Subcutaneous abdominal adipose tissue (tissue), 5 donors: ENCODE results near the gene OXCT1.

ENCODE experiments used
- H3K27ac ChIP-seq: one replicate; pipeline ENCODE4 v1.7.0; 2013; ENCODE audit warnings: low read depth, mild to moderate bottlenecking, inconsistent platforms, low read length, moderate library complexity
- H3K27me3 ChIP-seq, 5 donors: one replicate each; pipeline ENCODE4 v1.7.0; 2013; ENCODE audit warnings: low read length in 5 of 5, inconsistent platforms in 1 of 5; ENCODE audit not compliant: control insufficient read depth in 5 of 5, insufficient read depth in 4 of 5
- H3K36me3 ChIP-seq, 5 donors: one replicate each; pipeline ENCODE4 v1.7.0; 2013; ENCODE audit warnings: low read length in 5 of 5; ENCODE audit not compliant: control insufficient read depth in 5 of 5, insufficient read depth in 5 of 5
- H3K4me1 ChIP-seq, 5 donors: one replicate each; pipeline ENCODE4 v1.7.0; 2013; ENCODE audit warnings: low read length in 5 of 5, mild to moderate bottlenecking in 3 of 5, moderate library complexity in 1 of 5; ENCODE audit not compliant: control insufficient read depth in 5 of 5, insufficient read depth in 5 of 5
- H3K4me3 ChIP-seq, 5 donors: one replicate each; pipeline ENCODE4 v1.7.0; 2013; ENCODE audit warnings: low read length in 5 of 5, low read depth in 1 of 5
- H3K9ac ChIP-seq, 5 donors: one replicate each; pipeline ENCODE4 v1.7.0; 2013; ENCODE audit warnings: low read length in 5 of 5, mild to moderate bottlenecking in 4 of 5, moderate library complexity in 3 of 5
- H3K9me3 ChIP-seq, 5 donors: one replicate each; pipeline ENCODE4 v1.7.0; 2013; ENCODE audit warnings: low read length in 5 of 5; ENCODE audit not compliant: control insufficient read depth in 5 of 5
- donor health status: healthy.
- donor health status: healthy.
- donor health status: healthy.
- donor health status: healthy.
- donor health status: healthy.

OXCT1 gene

GRCh38 chr5:41835645-41836044 is 34.6 kb downstream of the OXCT1 start:
- Histone ChIP-seq H3K27me3 (no peaks in the 10 kb centered on the region), H3K36me3 (peaks cover 14 to 25% (median 19%) of the 10 kb centered on the region in 5 donors), H3K27ac (no peak overlapping the region), H3K4me1 (no peaks in the 10 kb centered on the region), H3K9me3 (no peaks in the 10 kb centered on the region), H3K4me3 (no peak overlapping the region), H3K9ac (no peak overlapping the region)

GRCh38 chr5:41834506-41834905 is 35.7 kb downstream of the OXCT1 start:
- Histone ChIP-seq H3K9ac (no peak overlapping the region), H3K27me3 (no peaks in the 10 kb centered on the region), H3K9me3 (no peaks in the 10 kb centered on the region), H3K4me1 (no peaks in the 10 kb centered on the region), H3K36me3 (peaks cover 15 to 23% (median 19%) of the 10 kb centered on the region in 5 donors), H3K4me3 (no peak overlapping the region), H3K27ac (no peak overlapping the region)

GRCh38 chr5:41832430-41832829 is 37.8 kb downstream of the OXCT1 start:
- Histone ChIP-seq H3K4me3 (no peak overlapping the region), H3K9ac (no peak overlapping the region), H3K9me3 (no peaks in the 10 kb centered on the region), H3K27ac (no peak overlapping the region), H3K27me3 (no peaks in the 10 kb centered on the region), H3K36me3 (peaks cover 7 to 16% (median 15%) of the 10 kb centered on the region in 5 donors), H3K4me1 (no peaks in the 10 kb centered on the region)

GRCh38 chr5:41831155-41831554 is 39.1 kb downstream of the OXCT1 start:
- Histone ChIP-seq H3K27ac (no peak overlapping the region), H3K9me3 (no peaks in the 10 kb centered on the region), H3K36me3 (peaks cover 11 to 19% (median 15%) of the 10 kb centered on the region in 5 donors), H3K9ac (no peak overlapping the region), H3K4me3 (no peak overlapping the region), H3K27me3 (no peaks in the 10 kb centered on the region), H3K4me1 (no peaks in the 10 kb centered on the region)

- Histone ChIP-seq H3K9me3 (no peaks in the 10 kb centered on the region), H3K27ac (no peak overlapping the region), H3K36me3 (peaks cover 9 to 17% (median 12%) of the 10 kb centered on the region in 5 donors), H3K4me1 (no peaks in the 10 kb centered on the region), H3K4me3 (no peak overlapping the region), H3K27me3 (no peaks in the 10 kb centered on the region), H3K9ac (no peak overlapping the region)
Measured at GRCh38 chr5:41827792-41828191, 42.4 kb downstream of the OXCT1 start.

- H3K4me3 ChIP-seq = no peak overlapping the region
Measured at GRCh38 chr5:41822036-41822435, 48.2 kb downstream of the OXCT1 start.

GRCh38 chr5:41821051-41821450 is 49.2 kb downstream of the OXCT1 start:
- Histone ChIP-seq H3K4me3 (no peak overlapping the region), H3K9me3 (no peaks in the 10 kb centered on the region), H3K36me3 (peaks cover 0 to 2% (median 0%) of the 10 kb centered on the region in 5 donors), H3K27ac (no peak overlapping the region), H3K4me1 (peaks cover 0 to 3% (median 0%) of the 10 kb centered on the region in 5 donors), H3K27me3 (no peaks in the 10 kb centered on the region), H3K9ac (no peak overlapping the region)

More at GRCh38 chr5:41822036-41822435, 48.2 kb downstream of the OXCT1 start:
- Histone ChIP-seq H3K9ac (no peak overlapping the region), H3K9me3 (no peaks in the 10 kb centered on the region), H3K4me1 (peaks cover 0 to 3% (median 0%) of the 10 kb centered on the region in 5 donors), H3K36me3 (peaks cover 0 to 6% (median 0%) of the 10 kb centered on the region in 5 donors), H3K27me3 (no peaks in the 10 kb centered on the region), H3K27ac (no peak overlapping the region)

- Histone ChIP-seq H3K27ac (no peak overlapping the region), H3K36me3 (no peaks in the 10 kb centered on the region), H3K9ac (no peak overlapping the region), H3K4me1 (peaks cover 0 to 3% (median 0%) of the 10 kb centered on the region in 5 donors), H3K9me3 (no peaks in the 10 kb centered on the region), H3K4me3 (no peak overlapping the region), H3K27me3 (no peaks in the 10 kb centered on the region)
Measured at GRCh38 chr5:41820150-41820549, 50.1 kb downstream of the OXCT1 start.

- Histone ChIP-seq H3K27ac (no peak overlapping the region), H3K9me3 (no peaks in the 10 kb centered on the region), H3K4me3 (no peak overlapping the region), H3K27me3 (no peaks in the 10 kb centered on the region), H3K9ac (no peak overlapping the region), H3K4me1 (peaks cover 0 to 3% (median 0%) of the 10 kb centered on the region in 5 donors), H3K36me3 (no peaks in the 10 kb centered on the region)
Measured at GRCh38 chr5:41817625-41818301, 52.5 kb downstream of the OXCT1 start.

GRCh38 chr5:41815663-41816229 is 54.5 kb downstream of the OXCT1 start:
- H3K36me3 ChIP-seq = no peaks in the 10 kb centered on the region
- no peaks in the 10 kb centered on the region for H3K9me3 ChIP-seq
- H3K27ac ChIP-seq = no peak overlapping the region
- no peaks in the 10 kb centered on the region for H3K27me3 ChIP-seq
- H3K9ac ChIP-seq = no peak overlapping the region
- H3K4me3 ChIP-seq = no peak overlapping the region
- no peaks in the 10 kb centered on the region for H3K4me1 ChIP-seq
